GM12892 (cell line): Measurements from ENCODE around the gene TTPAL.

Experiments
- POLR2A ChIP-seq: IDR thresholded peaks from 2 replicates; pipeline ENCODE4 v1.6.1; 2011; ENCODE audit warnings: low read depth, low read length, control low read depth
- POLR2AphosphoS5 ChIP-seq: IDR thresholded peaks from 2 replicates; pipeline ENCODE4 v1.6.1; 2011; ENCODE audit warnings: low read depth, low read length, control low read depth
- TAF1 ChIP-seq: IDR thresholded peaks from 2 replicates; pipeline ENCODE4 v1.6.1; 2011; ENCODE audit warnings: low read depth, mild to moderate bottlenecking, control low read depth, low read length, borderline replicate concordance

DNA sequence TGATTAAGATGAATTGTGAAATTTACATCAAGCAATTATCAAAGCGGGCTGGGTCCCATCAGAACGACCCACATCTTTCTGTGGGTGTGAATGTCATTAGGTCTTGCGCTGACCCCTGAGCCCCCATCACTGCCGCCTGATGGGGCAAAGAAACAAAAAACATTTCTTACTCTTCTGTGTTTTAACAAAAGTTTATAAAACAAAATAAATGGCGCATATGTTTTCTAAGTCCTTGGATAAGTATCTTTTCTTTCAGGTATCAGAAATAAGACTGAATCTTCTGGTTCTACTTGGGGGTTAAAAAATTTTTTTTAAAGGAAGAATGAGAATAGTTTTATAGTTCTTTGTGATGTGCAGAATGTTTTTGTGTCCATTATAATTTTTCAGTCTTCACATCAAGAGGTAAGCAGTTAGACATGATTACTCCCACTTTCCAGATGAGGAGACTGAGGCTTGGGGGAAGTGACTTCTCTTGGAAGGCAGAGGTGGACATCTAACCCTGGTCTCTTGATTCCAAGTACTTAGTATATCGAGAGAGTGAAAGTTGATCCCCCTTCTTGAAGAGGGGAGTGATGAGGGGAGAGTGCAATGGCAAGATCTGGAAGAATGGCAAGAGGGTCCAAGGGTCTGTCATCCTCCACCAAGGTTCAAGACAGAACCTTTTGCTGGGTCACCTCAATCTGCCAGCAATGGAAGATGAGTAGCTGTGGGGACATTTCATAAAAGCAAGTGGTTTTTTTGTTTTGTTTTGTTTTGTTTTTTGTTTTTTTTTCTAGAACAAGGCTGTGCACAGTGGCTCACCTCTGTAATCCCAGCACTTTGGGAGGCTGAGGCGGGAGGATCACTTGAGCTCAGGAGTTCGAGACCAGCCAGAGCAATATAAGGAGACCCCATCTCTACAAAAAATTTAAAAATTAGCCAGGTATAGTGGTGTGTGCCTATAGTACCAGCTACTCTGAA lies 42.8 kb upstream of the TTPAL start:
- TF ChIP-seq POLR2AphosphoS5: no peak
- no peak for TF ChIP-seq POLR2A
- TF ChIP-seq TAF1: no peak
